Activated CD8-positive, alpha-beta T cell treated with anti-CD3 and anti-CD28 coated beads for 36 hours (primary cell): ENCODE data around the gene EXOSC6. TPM values are rescaled to one million over a fixed set of nuclear protein-coding genes. Genes with fewer than 3 reads are reported as not detected.

Source experiments
- ATAC-seq: fragments of 200-7000 bp; cut with Tn5 transposase; one replicate; pipeline ENCODE4 v1.10.0; 2021; ENCODE audit warnings: mild to moderate bottlenecking, moderate library complexity
- CTCF ChIA-PET: fragments of 350-600 bp; sonication (Branson Sonifier 250); formaldehyde crosslinking; loops from one replicate; lab custom pipeline; 2021; ENCODE audit warnings: antibody characterized with exemption; lab: Charles Lee
- POLR2A ChIA-PET: fragments of 350-600 bp; sonication (Branson Sonifier 250); formaldehyde crosslinking; loops from one replicate; lab custom pipeline; 2021; ENCODE audit warnings: antibody characterized with exemption; lab: Charles Lee
- DNase-seq: peaks from one replicate; pipeline ENCODE4 v3.0.0-alpha.2; 2020
- H3K27ac Mint-ChIP-seq: one replicate; pipeline ENCODE4 v1.8.0; 2021; ENCODE audit warnings: mild to moderate bottlenecking, mixed read lengths
- H3K27me3 Mint-ChIP-seq: one replicate; pipeline ENCODE4 v1.8.0; 2021; ENCODE audit warnings: mixed read lengths
- H3K36me3 Mint-ChIP-seq: one replicate; pipeline ENCODE4 v1.8.0; 2021; ENCODE audit warnings: low read depth, mixed read lengths
- H3K4me1 Mint-ChIP-seq: one replicate; pipeline ENCODE4 v1.8.0; 2021; ENCODE audit warnings: low read depth, mixed read lengths
- H3K4me3 Mint-ChIP-seq: one replicate; pipeline ENCODE4 v1.8.0; 2021; ENCODE audit warnings: mild to moderate bottlenecking, moderate library complexity, mixed read lengths
- H3K9me3 Mint-ChIP-seq: one replicate; pipeline ENCODE4 v1.8.0; 2021; ENCODE audit warnings: mixed read lengths
- intact Hi-C: fragments of 100-400 bp; cut with micrococcal nuclease; formaldehyde crosslinking; loops from one replicate; pipeline ENCODE4 v1.10.0; 2022
- total RNA-seq, 2 experiments: library from RNA; stranded (reverse); gene quantifications; one replicate each; pipeline ENCODE4 v1.2.3, GENCODE V29; 2021
- TF ChIP-seq, protein P1 (sequence below): fragments of 200-600 bp; IDR thresholded peaks from one replicate; pipeline ENCODE4 v1.8.0; 2022; ENCODE audit warnings: antibody characterized with exemption, mild to moderate bottlenecking

The EXOSC6 gene
- 10 to 100 TPM; 23.6 to 25.0 TPM for total RNA-seq

DNA sequence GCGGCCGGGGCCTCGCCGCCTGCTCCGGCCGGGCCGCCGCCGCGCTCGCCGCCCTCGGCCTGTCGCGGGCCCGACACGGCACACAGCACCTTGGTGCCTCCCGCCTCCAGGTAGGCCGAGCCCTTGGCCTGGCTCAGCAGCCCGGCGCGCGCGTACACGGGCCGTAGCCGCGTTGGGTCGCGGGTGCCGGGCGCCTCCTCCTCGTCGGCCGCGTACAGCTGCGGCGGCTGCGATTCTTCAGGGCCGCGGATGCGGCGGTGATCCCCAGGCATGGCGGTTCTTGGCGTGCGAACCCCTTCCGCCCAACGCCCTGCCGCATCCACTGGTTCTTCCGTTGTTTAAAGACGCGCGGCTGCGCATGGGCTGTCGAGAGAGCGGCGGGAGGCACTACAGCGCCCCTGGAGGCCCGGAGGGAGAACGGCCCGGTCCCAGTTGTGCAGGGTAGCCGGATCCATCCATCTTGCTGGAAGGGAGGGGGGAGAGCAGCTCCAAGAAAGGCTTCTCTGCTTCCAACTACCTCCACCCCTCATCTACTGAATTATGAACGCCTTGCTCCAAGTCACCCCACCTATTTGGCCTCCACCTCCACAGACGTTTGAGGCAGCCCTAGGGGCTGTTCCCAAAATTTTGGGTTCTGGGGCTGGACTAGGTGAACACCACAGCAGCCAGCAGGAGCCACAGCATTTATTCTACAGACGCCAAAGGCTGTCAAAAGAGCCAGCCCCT is at the start of gene EXOSC6:
Gene EXOSC6 (minus strand): TSS at position 312 of the 726 bp plus-strand sequence. CDS start 40 bp downstream, at position 272.
- Mint-ChIP-seq H3K9me3 (no peaks in the 10 kb centered on the region), H3K4me3 (peak within 1 kb of the TSS; percentile 88), H3K36me3 (peaks cover 50% of the 10 kb centered on the region), H3K4me1 (peaks cover 19% of the 10 kb centered on the region), H3K27ac (peak within 1 kb of the TSS; percentile 93), H3K27me3 (no peaks in the 10 kb centered on the region)
- DNase-seq (peak; percentile 96), ATAC-seq (peak; percentile 97)
- ChIA-PET CTCF (interaction anchor here (0.7 to 7.0 kb wide), 21 partner anchors 8 to 314 kb away, joined by 3 to 52 read pairs (median 3); partner anchors contain the start of gene AARS1), POLR2A (interaction anchor here (0.8 to 3.8 kb wide), 10 partner anchors 10 to 297 kb away, joined by 3 to 28 read pairs (median 6); partner anchors contain the start of genes AARS1, COG4, DDX19B and SF3B3)
- intact Hi-C loops: no loop called here
- TF ChIP-seq, protein P1, sequence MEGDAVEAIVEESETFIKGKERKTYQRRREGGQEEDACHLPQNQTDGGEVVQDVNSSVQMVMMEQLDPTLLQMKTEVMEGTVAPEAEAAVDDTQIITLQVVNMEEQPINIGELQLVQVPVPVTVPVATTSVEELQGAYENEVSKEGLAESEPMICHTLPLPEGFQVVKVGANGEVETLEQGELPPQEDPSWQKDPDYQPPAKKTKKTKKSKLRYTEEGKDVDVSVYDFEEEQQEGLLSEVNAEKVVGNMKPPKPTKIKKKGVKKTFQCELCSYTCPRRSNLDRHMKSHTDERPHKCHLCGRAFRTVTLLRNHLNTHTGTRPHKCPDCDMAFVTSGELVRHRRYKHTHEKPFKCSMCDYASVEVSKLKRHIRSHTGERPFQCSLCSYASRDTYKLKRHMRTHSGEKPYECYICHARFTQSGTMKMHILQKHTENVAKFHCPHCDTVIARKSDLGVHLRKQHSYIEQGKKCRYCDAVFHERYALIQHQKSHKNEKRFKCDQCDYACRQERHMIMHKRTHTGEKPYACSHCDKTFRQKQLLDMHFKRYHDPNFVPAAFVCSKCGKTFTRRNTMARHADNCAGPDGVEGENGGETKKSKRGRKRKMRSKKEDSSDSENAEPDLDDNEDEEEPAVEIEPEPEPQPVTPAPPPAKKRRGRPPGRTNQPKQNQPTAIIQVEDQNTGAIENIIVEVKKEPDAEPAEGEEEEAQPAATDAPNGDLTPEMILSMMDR: peak; percentile 84

DNA sequence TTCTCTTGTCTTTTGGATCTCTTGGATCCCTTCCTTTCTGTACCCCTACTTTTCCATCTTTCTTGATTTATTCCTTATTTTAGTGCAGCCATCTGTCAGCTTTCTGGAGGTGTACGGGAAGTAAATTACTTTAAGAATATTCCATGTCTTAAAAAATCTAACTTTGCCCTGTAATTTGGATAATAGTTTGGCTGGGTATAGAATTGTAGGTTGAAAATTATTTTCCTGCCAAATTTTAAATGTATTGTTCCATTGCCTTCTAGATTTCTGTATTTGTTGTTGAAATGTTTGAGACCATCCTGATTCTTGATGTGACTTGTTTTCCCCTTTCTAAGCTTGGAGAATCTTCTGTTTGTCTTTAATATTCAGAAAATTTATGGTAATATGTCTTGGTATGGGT is 49.4 kb upstream of the EXOSC6 start:
- TF ChIP-seq, protein P1: no peak
- POLR2A ChIA-PET: interaction anchor here (4.7 kb wide), 1 partner anchor 14 kb away, joined by 59 read pairs; the partner anchor contains the start of gene AARS1
- H3K27ac Mint-ChIP-seq: no peak overlapping the region

DNA sequence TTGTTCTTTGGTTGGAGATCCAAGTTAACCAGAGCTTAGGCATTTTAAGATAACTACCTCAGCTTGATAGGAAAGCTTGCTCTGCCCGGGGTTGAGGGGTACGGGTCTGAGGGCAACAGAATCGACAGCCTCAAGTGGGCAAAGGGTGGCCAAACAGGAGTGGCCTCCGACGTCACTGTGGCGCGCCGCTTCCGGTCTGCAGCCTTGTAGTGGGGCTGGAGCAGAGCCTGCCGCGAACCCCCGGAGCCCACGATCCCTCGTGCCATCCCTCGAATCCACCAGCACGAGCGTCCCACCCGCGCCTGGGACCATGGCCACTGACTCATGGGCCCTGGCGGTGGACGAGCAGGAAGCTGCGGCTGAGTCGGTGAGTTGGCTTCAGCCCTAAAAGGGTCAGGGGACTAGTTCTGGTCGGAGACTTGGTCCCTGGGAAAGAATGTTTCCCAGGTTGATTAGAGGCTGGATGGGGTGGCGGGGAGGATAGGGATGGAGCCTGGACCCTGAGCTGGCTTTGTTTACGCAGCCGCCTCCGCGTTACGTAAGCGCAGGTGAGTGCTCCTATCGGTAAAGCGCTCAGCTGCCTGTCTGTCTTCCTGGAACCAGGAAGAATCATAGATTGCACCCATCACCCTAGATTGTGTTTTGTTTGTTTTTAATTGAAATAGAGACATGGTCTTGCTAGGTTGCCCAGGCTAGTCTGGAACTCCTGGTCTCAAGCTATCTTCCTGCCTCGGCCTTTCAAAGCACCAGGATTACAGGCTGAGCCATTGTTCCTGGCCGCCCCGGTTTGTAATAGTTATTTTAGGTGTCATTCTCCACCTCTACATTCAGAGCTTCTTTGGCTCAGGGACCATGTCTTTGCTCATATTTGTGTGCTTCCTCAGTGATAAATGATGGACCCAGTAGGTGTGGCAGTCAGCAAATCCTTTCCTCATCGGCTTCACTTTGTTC is 47.5 kb upstream of the EXOSC6 start, which contains the start of gene DDX19B:
Gene DDX19B (plus strand): TSS at position 199 of the 951 bp plus-strand sequence. CDS start 112 bp downstream, at position 311.
- H3K4me1 Mint-ChIP-seq: peaks cover 37% of the 10 kb centered on the region
- POLR2A ChIA-PET: interaction anchor here (0.6 to 4.7 kb wide), 19 partner anchors 9 to 754 kb away, joined by 3 to 59 read pairs (median 4); partner anchors contain the start of genes AARS1, DDX19A and EXOSC6

More for the DNA sequence above, 49.4 kb upstream of the EXOSC6 start:
- H3K9me3 Mint-ChIP-seq: peaks cover 14% of the 10 kb centered on the region
- H3K27me3 Mint-ChIP-seq: no peaks in the 10 kb centered on the region
- CTCF ChIA-PET: interaction anchor here (1.0 kb wide), 1 partner anchor 10 kb away, joined by 3 read pairs; no protein-coding TSS in a partner anchor
- peaks cover 46% of the 10 kb centered on the region for H3K4me1 Mint-ChIP-seq
- H3K36me3 Mint-ChIP-seq: peaks cover 33% of the 10 kb centered on the region
- intact Hi-C loops: no loop called here
- H3K4me3 Mint-ChIP-seq: peak overlapping the region; percentile 93
- ATAC-seq (no peak), DNase-seq (no peak)

DNA sequence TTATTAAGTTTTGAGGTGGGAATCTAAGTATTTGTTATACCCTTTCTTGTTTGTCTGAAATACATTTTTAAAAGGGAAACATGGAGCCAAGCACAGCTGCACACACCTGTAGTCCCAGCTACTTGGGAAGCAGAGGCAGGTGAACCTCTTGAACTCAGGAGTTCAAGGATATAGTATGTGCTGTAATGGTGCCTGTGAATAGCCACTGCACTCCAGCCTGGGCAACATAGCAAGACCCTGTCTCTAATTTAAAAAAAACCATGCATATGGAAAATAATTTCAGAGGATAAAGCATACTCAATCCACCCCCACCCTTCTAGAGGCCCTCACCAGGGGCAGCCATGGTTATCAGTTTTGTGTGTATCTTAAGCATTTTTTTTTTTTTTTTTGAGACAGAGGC is 43.9 kb upstream of the EXOSC6 start:
- ATAC-seq: no peak
- H3K9me3 Mint-ChIP-seq: peaks cover 2% of the 10 kb centered on the region
- H3K4me1 Mint-ChIP-seq: peaks cover 21% of the 10 kb centered on the region
- intact Hi-C loops: loop anchor here (10.0 kb wide), 1 partner anchor 49 kb away; the partner anchor contains the start of gene DDX19A
- no peaks in the 10 kb centered on the region for H3K27me3 Mint-ChIP-seq
- H3K4me3 Mint-ChIP-seq: no peak overlapping the region
- POLR2A ChIA-PET: interaction anchor here (1.1 kb wide), 1 partner anchor 279 kb away, joined by 3 read pairs; no protein-coding TSS in a partner anchor
- TF ChIP-seq, protein P1: no peak
- no peak for DNase-seq
- peaks cover 12% of the 10 kb centered on the region for H3K36me3 Mint-ChIP-seq
- CTCF ChIA-PET: no interaction called here
- no peak overlapping the region for H3K27ac Mint-ChIP-seq

More for the DNA sequence above, 47.5 kb upstream of the EXOSC6 start, which contains the start of gene DDX19B:
- intact Hi-C loops: loop anchor here (10.0 kb wide), 1 partner anchor 46 kb away; the partner anchor contains the start of gene DDX19A
- ATAC-seq (peak; percentile 89), DNase-seq (peak; percentile 83)
- peaks cover 14% of the 10 kb centered on the region for H3K9me3 Mint-ChIP-seq
- TF ChIP-seq, protein P1: no peak
- peaks cover 33% of the 10 kb centered on the region for H3K36me3 Mint-ChIP-seq
- peak within 1 kb of the TSS; percentile 93 for H3K4me3 Mint-ChIP-seq
- CTCF ChIA-PET: interaction anchor here (1.3 to 1.7 kb wide), 4 partner anchors 10 to 210 kb away, joined by 3 to 5 read pairs (median 4); partner anchors contain the start of gene AARS1
- H3K27me3 Mint-ChIP-seq: no peaks in the 10 kb centered on the region
- H3K27ac Mint-ChIP-seq: peak within 1 kb of the TSS; percentile 97
